SKM-1 treated with dmso at 0.1 percent for 144 hours (cell line): ENCODE data around the gene PIK3C2G.

Experiments used
- DNase-seq: peaks from one replicate; lab custom pipeline; 2025; ENCODE audit not compliant: unreplicated experiment; lab: John Stamatoyannopoulos, UW

PIK3C2G gene

GRCh38 chr12:18339633-18340032 lies 78.3 kb downstream of the PIK3C2G start:
- no peak for DNase-seq

GRCh38 chr12:18340186-18340585 lies 78.9 kb downstream of the PIK3C2G start:
- DNase-seq: no peak

GRCh38 chr12:18340786-18341185 lies 79.5 kb downstream of the PIK3C2G start:
- DNase-seq: no peak

- no peak for DNase-seq
These were observed 82.4 kb downstream of the PIK3C2G start for GRCh38 chr12:18343708-18344107.

- DNase-seq: no peak
These were observed 83.9 kb downstream of the PIK3C2G start for GRCh38 chr12:18345021-18345735.

- DNase-seq: no peak
These were observed 91.0 kb downstream of the PIK3C2G start for GRCh38 chr12:18352312-18352711.

- no peak for DNase-seq
These were observed 94.1 kb downstream of the PIK3C2G start for GRCh38 chr12:18355429-18355828.

- no peak for DNase-seq
These were observed 96.8 kb downstream of the PIK3C2G start for GRCh38 chr12:18358077-18358476.

GRCh38 chr12:18358930-18359329 lies 97.6 kb downstream of the PIK3C2G start:
- DNase-seq: no peak

GRCh38 chr12:18361433-18361832 lies 100.1 kb downstream of the PIK3C2G start:
- no peak for DNase-seq

- no peak for DNase-seq
These were observed 102.0 kb downstream of the PIK3C2G start for GRCh38 chr12:18363321-18363720.

GRCh38 chr12:18368594-18368993 lies 107.3 kb downstream of the PIK3C2G start:
- DNase-seq: no peak

- DNase-seq: no peak
These were observed 111.9 kb downstream of the PIK3C2G start for GRCh38 chr12:18373181-18373580.

- no peak for DNase-seq
These were observed 113.8 kb downstream of the PIK3C2G start for GRCh38 chr12:18375131-18375530.

- no peak for DNase-seq
These were observed 114.3 kb downstream of the PIK3C2G start for GRCh38 chr12:18375583-18375982.

- no peak for DNase-seq
These were observed 121.0 kb downstream of the PIK3C2G start for GRCh38 chr12:18382236-18382885.

- DNase-seq: no peak
These were observed 121.9 kb downstream of the PIK3C2G start for GRCh38 chr12:18383203-18383602.

- no peak for DNase-seq
These were observed 126.4 kb downstream of the PIK3C2G start for GRCh38 chr12:18387706-18388105.

- no peak for DNase-seq
These were observed 128.5 kb downstream of the PIK3C2G start for GRCh38 chr12:18389820-18390219.

- DNase-seq: no peak
These were observed 129.8 kb downstream of the PIK3C2G start for GRCh38 chr12:18391151-18391550.

- no peak for DNase-seq
These were observed 133.4 kb downstream of the PIK3C2G start for GRCh38 chr12:18394742-18395141.

- no peak for DNase-seq
These were observed 138.9 kb downstream of the PIK3C2G start for GRCh38 chr12:18400186-18400585.
